WTC11 (cell line): Measurements from ENCODE around the gene LSR. TPM values are rescaled to one million over a fixed set of nuclear protein-coding genes. Genes with fewer than 3 reads are reported as not detected.

ENCODE experiments used
- CDX4 ChIP-seq: fragments of 250-450 bp; sonication (Bioruptor Pico); IDR thresholded peaks from 2 replicates; pipeline ENCODE4 v1.9.0; 2021; ENCODE audit warnings: moderate library complexity, mild to moderate bottlenecking, inconsistent platforms, borderline replicate concordance
- ESRRA ChIP-seq: sonication (generic); formaldehyde crosslinking; IDR thresholded peaks from 2 replicates; pipeline ENCODE4 v1.8.1; 2022; ENCODE audit warnings: mild to moderate bottlenecking, missing genetic modification reagents, borderline replicate concordance
- GABPB1 ChIP-seq: sonication (generic); formaldehyde crosslinking; IDR thresholded peaks from 2 replicates; pipeline ENCODE4 v1.8.1; 2023; ENCODE audit warnings: mild to moderate bottlenecking, missing genetic modification reagents
- JAZF1 ChIP-seq: fragments of 250-450 bp; sonication (Bioruptor Pico); IDR thresholded peaks from 2 replicates; pipeline ENCODE4 v1.9.0; 2021; ENCODE audit warnings: moderate library complexity, mild to moderate bottlenecking, inconsistent platforms
- MXD4 ChIP-seq: fragments of 250-450 bp; sonication (Bioruptor Pico); IDR thresholded peaks from 2 replicates; pipeline ENCODE4 v1.8.0; 2021; ENCODE audit warnings: mild to moderate bottlenecking, moderate library complexity, borderline replicate concordance
- NR1H2 ChIP-seq: sonication (generic); formaldehyde crosslinking; IDR thresholded peaks from 2 replicates; pipeline ENCODE4 v1.9.0; 2021; ENCODE audit warnings: mild to moderate bottlenecking, moderate library complexity, missing genetic modification reagents
- PRDM15 ChIP-seq: sonication (generic); formaldehyde crosslinking; IDR thresholded peaks from 2 replicates; pipeline ENCODE4 v1.8.0; 2022; ENCODE audit warnings: missing genetic modification reagents
- RELA ChIP-seq: sonication (generic); formaldehyde crosslinking; IDR thresholded peaks from 2 replicates; pipeline ENCODE4 v1.8.1; 2022; ENCODE audit warnings: missing genetic modification reagents, mild to moderate bottlenecking, borderline replicate concordance
- SP1 ChIP-seq: sonication (generic); formaldehyde crosslinking; conservative IDR thresholded peaks from 2 replicates; pipeline ENCODE4 v1.8.1; 2022; ENCODE audit warnings: missing genetic modification reagents
- STAT6 ChIP-seq: sonication (generic); formaldehyde crosslinking; conservative IDR thresholded peaks from 2 replicates; pipeline ENCODE4 v1.8.1; 2023; ENCODE audit warnings: mild to moderate bottlenecking, low read depth, missing genetic modification reagents, moderate library complexity
- TEAD4 ChIP-seq: sonication (generic); formaldehyde crosslinking; IDR thresholded peaks from 2 replicates; pipeline ENCODE4 v1.8.0; 2022; ENCODE audit warnings: mild to moderate bottlenecking, missing genetic modification reagents
- TP53 ChIP-seq: sonication (generic); formaldehyde crosslinking; IDR thresholded peaks from 2 replicates; pipeline ENCODE4 v1.8.1; 2023; ENCODE audit warnings: mild to moderate bottlenecking, missing genetic modification reagents
- total RNA-seq: library from RNA; stranded (reverse); gene quantifications from 3 replicates; pipeline ENCODE4 v1.2.3, GENCODE V29; 2021
- TF ChIP-seq, protein P1 (sequence below): sonication (generic); formaldehyde crosslinking; IDR thresholded peaks from 2 replicates; pipeline ENCODE4 v1.8.0; 2022; ENCODE audit warnings: mild to moderate bottlenecking, missing genetic modification reagents
- TF ChIP-seq, protein P2 (sequence below): sonication (generic); formaldehyde crosslinking; IDR thresholded peaks from 2 replicates; pipeline ENCODE4 v1.8.0; 2022; ENCODE audit warnings: mild to moderate bottlenecking, missing genetic modification reagents
- TF ChIP-seq, protein P3 (sequence below): sonication (generic); formaldehyde crosslinking; IDR thresholded peaks from 2 replicates; pipeline ENCODE4 v1.8.0; 2023; ENCODE audit warnings: mild to moderate bottlenecking, missing genetic modification reagents
- TF ChIP-seq, protein P4 (sequence below): sonication (generic); formaldehyde crosslinking; IDR thresholded peaks from 2 replicates; pipeline ENCODE4 v1.8.1; 2023; ENCODE audit warnings: mild to moderate bottlenecking, missing genetic modification reagents
- TF ChIP-seq, protein P5 (sequence below): sonication (generic); formaldehyde crosslinking; IDR thresholded peaks from 2 replicates; pipeline ENCODE4 v1.8.1; 2023; ENCODE audit warnings: mild to moderate bottlenecking, missing genetic modification reagents, borderline replicate concordance

The LSR gene
- total RNA-seq, 1 experiment from 2014 or later: 130 TPM

GRCh38 chr19:35248310-35249145 is at the start of gene LSR (continued):
- TF ChIP-seq, protein P1, sequence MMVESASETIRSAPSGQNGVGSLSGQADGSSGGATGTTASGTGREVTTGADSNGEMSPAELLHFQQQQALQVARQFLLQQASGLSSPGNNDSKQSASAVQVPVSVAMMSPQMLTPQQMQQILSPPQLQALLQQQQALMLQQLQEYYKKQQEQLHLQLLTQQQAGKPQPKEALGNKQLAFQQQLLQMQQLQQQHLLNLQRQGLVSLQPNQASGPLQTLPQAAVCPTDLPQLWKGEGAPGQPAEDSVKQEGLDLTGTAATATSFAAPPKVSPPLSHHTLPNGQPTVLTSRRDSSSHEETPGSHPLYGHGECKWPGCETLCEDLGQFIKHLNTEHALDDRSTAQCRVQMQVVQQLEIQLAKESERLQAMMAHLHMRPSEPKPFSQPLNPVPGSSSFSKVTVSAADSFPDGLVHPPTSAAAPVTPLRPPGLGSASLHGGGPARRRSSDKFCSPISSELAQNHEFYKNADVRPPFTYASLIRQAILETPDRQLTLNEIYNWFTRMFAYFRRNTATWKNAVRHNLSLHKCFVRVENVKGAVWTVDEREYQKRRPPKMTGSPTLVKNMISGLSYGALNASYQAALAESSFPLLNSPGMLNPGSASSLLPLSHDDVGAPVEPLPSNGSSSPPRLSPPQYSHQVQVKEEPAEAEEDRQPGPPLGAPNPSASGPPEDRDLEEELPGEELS (CRISPR knock-in tag): peak; percentile 90
- TF ChIP-seq CDX4 (no peak), GABPB1 (CRISPR knock-in tag) (peak; percentile 64), RELA (CRISPR knock-in tag) (no peak), NR1H2 (CRISPR knock-in tag) (no peak), STAT6 (CRISPR knock-in tag) (0 out of 2 replicates have a peak, but pooled peaks have one; percentile 73), TP53 (0 out of 2 replicates have a peak, but pooled peaks have one; percentile 67), JAZF1 (CRISPR knock-in tag) (no peak), ESRRA (CRISPR knock-in tag) (no peak; the same call in 1 of the 2 replicates), TEAD4 (CRISPR knock-in tag) (no peak), MXD4 (no peak), SP1 (CRISPR knock-in tag) (peak; percentile 95), PRDM15 (CRISPR knock-in tag) (peak; percentile 97; the same call in 1 of the 2 replicates)
- TF ChIP-seq, protein P2, sequence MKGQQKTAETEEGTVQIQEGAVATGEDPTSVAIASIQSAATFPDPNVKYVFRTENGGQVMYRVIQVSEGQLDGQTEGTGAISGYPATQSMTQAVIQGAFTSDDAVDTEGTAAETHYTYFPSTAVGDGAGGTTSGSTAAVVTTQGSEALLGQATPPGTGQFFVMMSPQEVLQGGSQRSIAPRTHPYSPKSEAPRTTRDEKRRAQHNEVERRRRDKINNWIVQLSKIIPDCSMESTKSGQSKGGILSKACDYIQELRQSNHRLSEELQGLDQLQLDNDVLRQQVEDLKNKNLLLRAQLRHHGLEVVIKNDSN (CRISPR knock-in tag): 0 out of 2 replicates have a peak, but pooled peaks have one; percentile 29
- TF ChIP-seq, protein P3, sequence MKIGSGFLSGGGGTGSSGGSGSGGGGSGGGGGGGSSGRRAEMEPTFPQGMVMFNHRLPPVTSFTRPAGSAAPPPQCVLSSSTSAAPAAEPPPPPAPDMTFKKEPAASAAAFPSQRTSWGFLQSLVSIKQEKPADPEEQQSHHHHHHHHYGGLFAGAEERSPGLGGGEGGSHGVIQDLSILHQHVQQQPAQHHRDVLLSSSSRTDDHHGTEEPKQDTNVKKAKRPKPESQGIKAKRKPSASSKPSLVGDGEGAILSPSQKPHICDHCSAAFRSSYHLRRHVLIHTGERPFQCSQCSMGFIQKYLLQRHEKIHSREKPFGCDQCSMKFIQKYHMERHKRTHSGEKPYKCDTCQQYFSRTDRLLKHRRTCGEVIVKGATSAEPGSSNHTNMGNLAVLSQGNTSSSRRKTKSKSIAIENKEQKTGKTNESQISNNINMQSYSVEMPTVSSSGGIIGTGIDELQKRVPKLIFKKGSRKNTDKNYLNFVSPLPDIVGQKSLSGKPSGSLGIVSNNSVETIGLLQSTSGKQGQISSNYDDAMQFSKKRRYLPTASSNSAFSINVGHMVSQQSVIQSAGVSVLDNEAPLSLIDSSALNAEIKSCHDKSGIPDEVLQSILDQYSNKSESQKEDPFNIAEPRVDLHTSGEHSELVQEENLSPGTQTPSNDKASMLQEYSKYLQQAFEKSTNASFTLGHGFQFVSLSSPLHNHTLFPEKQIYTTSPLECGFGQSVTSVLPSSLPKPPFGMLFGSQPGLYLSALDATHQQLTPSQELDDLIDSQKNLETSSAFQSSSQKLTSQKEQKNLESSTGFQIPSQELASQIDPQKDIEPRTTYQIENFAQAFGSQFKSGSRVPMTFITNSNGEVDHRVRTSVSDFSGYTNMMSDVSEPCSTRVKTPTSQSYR (CRISPR knock-in tag): no peak
- TF ChIP-seq, protein P4, sequence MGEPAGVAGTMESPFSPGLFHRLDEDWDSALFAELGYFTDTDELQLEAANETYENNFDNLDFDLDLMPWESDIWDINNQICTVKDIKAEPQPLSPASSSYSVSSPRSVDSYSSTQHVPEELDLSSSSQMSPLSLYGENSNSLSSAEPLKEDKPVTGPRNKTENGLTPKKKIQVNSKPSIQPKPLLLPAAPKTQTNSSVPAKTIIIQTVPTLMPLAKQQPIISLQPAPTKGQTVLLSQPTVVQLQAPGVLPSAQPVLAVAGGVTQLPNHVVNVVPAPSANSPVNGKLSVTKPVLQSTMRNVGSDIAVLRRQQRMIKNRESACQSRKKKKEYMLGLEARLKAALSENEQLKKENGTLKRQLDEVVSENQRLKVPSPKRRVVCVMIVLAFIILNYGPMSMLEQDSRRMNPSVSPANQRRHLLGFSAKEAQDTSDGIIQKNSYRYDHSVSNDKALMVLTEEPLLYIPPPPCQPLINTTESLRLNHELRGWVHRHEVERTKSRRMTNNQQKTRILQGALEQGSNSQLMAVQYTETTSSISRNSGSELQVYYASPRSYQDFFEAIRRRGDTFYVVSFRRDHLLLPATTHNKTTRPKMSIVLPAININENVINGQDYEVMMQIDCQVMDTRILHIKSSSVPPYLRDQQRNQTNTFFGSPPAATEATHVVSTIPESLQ: no peak
- TF ChIP-seq, protein P5, sequence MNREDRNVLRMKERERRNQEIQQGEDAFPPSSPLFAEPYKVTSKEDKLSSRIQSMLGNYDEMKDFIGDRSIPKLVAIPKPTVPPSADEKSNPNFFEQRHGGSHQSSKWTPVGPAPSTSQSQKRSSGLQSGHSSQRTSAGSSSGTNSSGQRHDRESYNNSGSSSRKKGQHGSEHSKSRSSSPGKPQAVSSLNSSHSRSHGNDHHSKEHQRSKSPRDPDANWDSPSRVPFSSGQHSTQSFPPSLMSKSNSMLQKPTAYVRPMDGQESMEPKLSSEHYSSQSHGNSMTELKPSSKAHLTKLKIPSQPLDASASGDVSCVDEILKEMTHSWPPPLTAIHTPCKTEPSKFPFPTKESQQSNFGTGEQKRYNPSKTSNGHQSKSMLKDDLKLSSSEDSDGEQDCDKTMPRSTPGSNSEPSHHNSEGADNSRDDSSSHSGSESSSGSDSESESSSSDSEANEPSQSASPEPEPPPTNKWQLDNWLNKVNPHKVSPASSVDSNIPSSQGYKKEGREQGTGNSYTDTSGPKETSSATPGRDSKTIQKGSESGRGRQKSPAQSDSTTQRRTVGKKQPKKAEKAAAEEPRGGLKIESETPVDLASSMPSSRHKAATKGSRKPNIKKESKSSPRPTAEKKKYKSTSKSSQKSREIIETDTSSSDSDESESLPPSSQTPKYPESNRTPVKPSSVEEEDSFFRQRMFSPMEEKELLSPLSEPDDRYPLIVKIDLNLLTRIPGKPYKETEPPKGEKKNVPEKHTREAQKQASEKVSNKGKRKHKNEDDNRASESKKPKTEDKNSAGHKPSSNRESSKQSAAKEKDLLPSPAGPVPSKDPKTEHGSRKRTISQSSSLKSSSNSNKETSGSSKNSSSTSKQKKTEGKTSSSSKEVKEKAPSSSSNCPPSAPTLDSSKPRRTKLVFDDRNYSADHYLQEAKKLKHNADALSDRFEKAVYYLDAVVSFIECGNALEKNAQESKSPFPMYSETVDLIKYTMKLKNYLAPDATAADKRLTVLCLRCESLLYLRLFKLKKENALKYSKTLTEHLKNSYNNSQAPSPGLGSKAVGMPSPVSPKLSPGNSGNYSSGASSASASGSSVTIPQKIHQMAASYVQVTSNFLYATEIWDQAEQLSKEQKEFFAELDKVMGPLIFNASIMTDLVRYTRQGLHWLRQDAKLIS (CRISPR knock-in tag): peak; percentile 75; the same call in 1 of the 2 replicates
